Neuron (in vitro differentiated cells): ENCODE measurements around the gene ADAMTS2.
A peak's percentile ranks its signal among the peaks of the same experiment; 100 is the strongest.

Experiments used
- H2AFZ ChIP-seq: one replicate; pipeline ENCODE4 v1.6.1; 2013; ENCODE audit warnings: low read depth, mild to moderate bottlenecking, inconsistent platforms, low read length, moderate library complexity
- H3K27me3 ChIP-seq: one replicate; pipeline ENCODE4 v1.6.1; 2013; ENCODE audit warnings: low read length; ENCODE audit not compliant: insufficient read depth
- H3K36me3 ChIP-seq: one replicate; pipeline ENCODE4 v1.6.1; 2013; ENCODE audit warnings: low read length; ENCODE audit not compliant: insufficient read depth
- H3K4me1 ChIP-seq: one replicate; pipeline ENCODE4 v1.6.1; 2013; ENCODE audit warnings: low read length; ENCODE audit not compliant: insufficient read depth
- H3K4me3 ChIP-seq: 2 replicates; pipeline ENCODE4 v1.5.1; 2013; ENCODE audit warnings: mild to moderate bottlenecking, low read length, moderate library complexity
- H3K9me3 ChIP-seq: one replicate; pipeline ENCODE4 v1.6.1; 2013; ENCODE audit warnings: low read length

The ADAMTS2 gene

DNA sequence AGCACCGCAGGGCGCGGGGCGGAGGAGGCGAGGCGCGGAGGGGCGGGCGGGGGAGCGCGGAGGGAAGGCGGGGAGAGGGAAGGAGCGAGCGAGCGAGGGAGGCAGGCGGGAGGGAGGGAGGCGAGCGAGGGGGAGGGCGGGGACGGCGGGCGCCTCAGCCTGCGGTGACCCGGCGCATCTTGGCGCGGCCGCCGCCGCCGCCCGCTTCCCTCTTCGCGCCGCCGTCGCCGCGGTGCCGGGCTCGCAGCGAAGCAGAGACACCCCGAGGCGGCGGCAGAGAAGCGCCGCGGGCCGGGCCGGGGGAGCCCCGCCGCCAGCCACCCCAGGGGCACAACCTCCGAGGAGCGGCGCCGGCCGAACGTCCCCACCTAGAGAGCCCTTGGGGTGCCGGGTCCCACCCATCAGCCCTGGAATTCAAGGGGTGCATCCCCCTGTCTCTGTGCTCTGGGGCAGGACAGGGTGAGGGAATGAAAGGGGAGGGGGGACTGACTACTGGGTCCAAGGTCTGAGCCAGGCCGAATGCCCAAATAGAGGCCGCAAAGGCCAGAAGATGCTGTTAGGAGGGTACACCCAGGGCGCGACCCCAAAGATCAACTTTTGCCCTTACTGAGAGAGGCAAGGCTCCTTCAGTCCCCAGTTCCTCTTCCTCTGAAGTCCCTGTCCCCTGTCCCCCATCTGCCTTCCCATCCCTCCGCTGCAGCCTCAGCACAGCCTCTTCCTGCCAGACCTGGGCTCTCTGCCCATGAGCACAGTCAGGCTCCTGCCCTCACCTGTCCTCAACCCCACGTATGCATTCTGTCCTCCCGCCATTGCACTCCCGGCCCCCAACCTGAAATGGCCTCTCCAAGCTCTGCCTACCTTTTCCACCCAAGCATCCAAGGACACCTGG lies at the start of gene ADAMTS2:
TSS of gene ADAMTS2 (minus strand) at position 29 of the 889 bp plus-strand sequence. CDS start 133 bp downstream, outside the sequence.
- Histone ChIP-seq H2AFZ (peak within 1 kb of the TSS; percentile 65), H3K27me3 (peaks cover 60% of the 10 kb centered on the region), H3K36me3 (no peaks in the 10 kb centered on the region), H3K4me1 (peaks cover 7% of the 10 kb centered on the region), H3K4me3 (peak within 1 kb of the TSS; percentile 27), H3K9me3 (no peaks in the 10 kb centered on the region)

DNA sequence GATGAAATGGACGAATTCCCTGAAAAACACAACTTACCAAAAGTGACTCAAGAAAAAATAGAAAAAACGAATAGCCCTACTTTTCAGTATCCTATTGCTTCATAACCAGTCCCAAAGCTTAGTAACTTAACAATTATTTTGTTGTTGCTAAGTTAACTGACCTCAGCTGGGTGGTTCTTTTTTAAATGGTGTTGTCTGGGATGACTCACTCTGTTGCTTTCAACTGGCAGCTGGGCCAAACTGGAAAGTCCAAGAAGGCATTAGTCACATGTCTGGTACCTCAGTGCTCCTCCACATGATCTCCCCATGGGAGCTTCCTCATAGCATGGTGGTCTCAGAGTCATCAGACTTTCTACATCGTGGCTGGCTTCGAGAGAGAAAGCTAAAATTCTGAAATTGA lies 47.8 kb upstream of the ADAMTS2 start:
- Histone ChIP-seq H3K9me3 (peaks cover 4% of the 10 kb centered on the region), H3K36me3 (no peaks in the 10 kb centered on the region), H2AFZ (no peak overlapping the region), H3K4me3 (no peak overlapping the region), H3K4me1 (no peaks in the 10 kb centered on the region), H3K27me3 (no peaks in the 10 kb centered on the region)

DNA sequence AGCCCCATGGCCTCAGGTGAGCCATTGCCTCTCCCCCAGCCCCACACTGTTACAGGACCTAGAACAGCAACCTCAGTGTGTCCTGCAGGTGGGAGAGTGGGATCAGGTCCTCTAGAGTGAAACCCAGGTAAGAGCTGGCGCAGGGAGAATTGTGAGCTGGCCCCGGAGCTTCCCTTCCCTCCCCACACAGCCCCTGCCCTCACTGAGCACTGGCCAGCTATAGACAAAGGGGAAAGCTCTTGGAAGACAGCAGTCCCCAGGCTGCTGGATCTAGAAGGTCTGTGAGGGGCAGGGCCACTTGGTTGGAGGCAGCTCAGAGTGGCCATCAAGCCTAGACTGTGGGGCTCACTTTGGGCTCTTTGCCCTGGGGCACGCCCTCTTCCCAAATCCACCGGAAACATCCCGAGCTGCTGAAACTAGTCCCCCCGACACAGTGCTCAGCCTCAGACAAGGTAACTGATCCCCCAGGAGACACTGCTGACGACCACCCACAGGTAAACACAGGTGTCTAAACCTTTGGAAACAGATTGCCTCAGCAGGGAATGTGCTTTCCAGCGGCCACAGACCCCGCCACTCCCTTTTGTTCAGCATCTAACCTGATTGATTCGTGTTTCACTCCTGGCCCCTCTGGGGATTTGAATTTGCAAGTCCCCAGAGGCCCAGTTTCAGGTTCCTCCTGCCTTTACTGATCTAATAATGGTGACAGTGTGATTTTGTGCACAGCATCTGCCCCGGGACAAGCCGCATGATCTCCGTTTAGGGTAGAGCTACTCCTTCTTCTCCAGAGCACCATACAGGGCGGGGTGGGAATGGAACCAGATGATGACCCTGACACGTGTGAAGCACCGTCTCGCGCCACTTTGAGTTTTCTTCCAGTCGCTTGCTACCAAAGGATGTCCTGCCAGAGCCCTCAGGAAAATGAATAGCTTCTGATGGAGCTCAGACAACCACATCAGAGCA lies 42.2 kb upstream of the ADAMTS2 start:
- Histone ChIP-seq H3K4me1 (no peaks in the 10 kb centered on the region), H3K9me3 (peaks cover 1% of the 10 kb centered on the region), H3K27me3 (no peaks in the 10 kb centered on the region), H2AFZ (no peak overlapping the region), H3K36me3 (no peaks in the 10 kb centered on the region), H3K4me3 (no peak overlapping the region)

DNA sequence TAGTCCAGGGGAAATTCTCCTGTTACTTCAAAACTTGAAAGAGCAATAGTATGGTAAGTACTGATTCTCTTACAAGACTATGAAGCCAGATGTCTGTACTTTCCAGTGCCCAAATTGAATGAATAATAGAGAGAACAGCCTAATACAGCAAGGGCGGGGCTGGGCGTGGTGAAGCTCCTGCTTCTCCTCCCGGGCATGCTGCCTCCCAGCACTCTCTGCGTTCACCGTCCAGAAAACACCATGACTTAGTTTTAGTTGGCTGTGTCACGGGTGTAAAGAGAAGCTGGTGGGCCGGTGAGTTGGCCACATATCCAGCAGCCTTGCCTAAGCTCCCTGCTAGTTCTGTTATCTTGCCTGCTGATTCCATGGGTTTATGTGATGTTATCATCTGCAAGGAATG lies 40.7 kb upstream of the ADAMTS2 start:
- Histone ChIP-seq H3K9me3 (peaks cover 1% of the 10 kb centered on the region), H3K27me3 (no peaks in the 10 kb centered on the region), H3K36me3 (no peaks in the 10 kb centered on the region), H3K4me3 (no peak overlapping the region), H3K4me1 (no peaks in the 10 kb centered on the region), H2AFZ (no peak overlapping the region)

DNA sequence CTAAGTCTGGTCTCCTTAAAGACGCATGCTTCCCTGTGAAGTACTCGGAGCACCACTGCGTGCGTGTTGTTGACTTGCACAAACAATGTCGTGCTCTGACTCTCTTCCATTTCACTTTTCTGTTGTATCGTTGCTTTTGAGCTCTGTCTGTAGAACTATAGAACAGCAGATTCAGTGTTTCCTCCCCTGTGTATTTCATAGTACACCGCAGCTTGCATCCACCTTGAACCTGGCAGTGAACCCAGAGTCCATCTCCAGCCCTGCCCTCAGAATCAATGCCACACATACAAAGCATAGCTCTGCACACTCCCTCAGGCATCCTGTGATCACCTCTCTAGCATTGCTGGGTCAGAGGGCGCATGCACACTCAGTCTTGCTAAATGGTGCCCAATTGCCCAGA lies 37.2 kb upstream of the ADAMTS2 start:
- no peak overlapping the region for H2AFZ ChIP-seq
- no peaks in the 10 kb centered on the region for H3K27me3 ChIP-seq
- no peaks in the 10 kb centered on the region for H3K4me1 ChIP-seq
- no peaks in the 10 kb centered on the region for H3K9me3 ChIP-seq
- no peaks in the 10 kb centered on the region for H3K36me3 ChIP-seq
- no peak overlapping the region for H3K4me3 ChIP-seq

DNA sequence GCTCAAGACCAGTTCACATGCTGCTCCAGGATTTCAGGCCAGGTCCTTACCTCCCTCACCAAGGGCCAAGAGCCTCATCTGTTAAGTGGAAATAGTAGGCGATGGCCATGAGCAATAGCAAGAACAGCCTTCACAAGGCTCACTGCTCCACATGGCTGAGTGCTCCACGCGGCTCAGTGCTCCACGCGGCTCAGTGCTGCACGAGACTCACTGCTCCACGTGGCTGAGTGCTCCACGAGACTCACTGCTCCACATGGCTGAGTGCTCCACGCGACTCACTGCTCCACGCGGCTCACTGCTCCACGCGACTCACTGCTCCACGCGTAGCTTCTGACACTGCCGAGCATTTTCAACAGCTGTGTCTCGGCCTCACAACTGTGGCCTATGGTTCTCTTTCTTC lies 36.4 kb upstream of the ADAMTS2 start:
- H3K4me3 ChIP-seq = no peak overlapping the region
- no peak overlapping the region for H2AFZ ChIP-seq
- no peaks in the 10 kb centered on the region for H3K36me3 ChIP-seq
- no peaks in the 10 kb centered on the region for H3K27me3 ChIP-seq
- H3K9me3 ChIP-seq = no peaks in the 10 kb centered on the region
- no peaks in the 10 kb centered on the region for H3K4me1 ChIP-seq

DNA sequence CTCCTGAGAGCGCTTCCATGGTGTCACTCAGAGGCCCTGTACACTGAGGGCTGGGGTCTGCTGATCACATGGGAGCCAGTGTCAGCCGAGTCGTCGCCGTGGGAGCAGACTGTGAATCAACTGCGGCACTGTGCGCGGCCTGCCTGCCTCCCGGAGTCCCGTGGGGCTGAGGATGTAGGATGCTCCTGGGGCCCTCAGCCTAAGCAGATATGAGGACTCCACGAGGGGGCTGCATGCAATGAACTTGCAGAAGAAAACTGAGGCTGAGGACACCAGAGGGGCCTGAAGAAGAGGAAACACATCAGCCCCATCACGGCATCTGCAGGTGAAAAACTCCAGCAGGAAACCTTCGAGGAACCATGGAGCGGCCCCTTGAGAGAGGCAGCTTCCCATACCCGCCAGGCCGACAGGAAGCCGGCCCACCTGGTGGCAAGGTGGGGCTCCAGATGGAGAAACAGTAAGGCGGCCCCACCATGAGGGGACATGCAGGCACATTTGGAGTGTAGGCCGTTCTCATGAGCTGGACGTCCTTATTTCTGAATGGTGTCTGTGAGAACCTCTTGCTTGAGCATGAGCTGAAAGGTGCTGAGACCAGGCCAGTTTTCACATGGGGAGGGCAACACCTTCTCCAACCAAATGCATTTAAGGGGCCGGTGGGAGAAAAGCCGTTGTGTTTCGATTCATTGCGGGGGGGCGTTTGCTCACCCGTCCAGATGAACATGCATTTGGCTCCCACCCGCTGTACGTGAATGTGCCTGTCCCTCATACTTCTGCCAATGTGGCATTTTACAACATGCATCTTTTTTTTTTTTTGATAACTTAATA lies 35.2 kb upstream of the ADAMTS2 start:
- Histone ChIP-seq H3K36me3 (no peaks in the 10 kb centered on the region), H3K27me3 (no peaks in the 10 kb centered on the region), H2AFZ (no peak overlapping the region), H3K4me3 (no peak overlapping the region), H3K4me1 (no peaks in the 10 kb centered on the region), H3K9me3 (no peaks in the 10 kb centered on the region)

DNA sequence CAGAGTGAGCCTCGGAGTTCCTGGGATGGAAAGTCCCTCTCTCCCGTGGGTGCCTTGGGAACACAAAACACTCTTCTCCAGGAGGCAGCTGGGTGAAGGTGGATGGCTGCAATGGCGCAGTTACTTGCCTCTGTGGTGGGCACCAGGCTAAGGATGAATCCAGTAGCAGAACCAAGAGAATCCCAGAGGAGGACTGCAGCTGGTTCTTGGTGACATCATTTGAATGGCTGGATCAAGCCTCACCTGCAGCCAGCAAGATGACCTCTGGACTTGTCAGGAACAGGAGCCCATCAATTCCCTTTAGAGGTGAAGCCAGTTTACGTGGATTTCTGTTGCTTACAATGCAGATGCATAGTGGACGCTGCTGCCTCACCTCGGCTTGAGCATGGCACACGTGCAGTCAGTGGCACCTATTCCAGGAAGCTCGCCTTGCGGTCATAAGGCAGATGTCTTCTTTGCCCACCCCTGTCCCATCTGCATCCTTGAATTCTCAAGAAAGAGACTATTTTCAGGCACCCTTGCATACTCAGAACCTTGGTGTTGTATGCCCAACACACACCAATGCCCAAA lies 34.1 kb upstream of the ADAMTS2 start:
- H3K9me3 ChIP-seq = no peaks in the 10 kb centered on the region
- no peaks in the 10 kb centered on the region for H3K4me1 ChIP-seq
- H2AFZ ChIP-seq = no peak overlapping the region
- H3K27me3 ChIP-seq = no peaks in the 10 kb centered on the region
- H3K36me3 ChIP-seq = no peaks in the 10 kb centered on the region
- no peak overlapping the region for H3K4me3 ChIP-seq

DNA sequence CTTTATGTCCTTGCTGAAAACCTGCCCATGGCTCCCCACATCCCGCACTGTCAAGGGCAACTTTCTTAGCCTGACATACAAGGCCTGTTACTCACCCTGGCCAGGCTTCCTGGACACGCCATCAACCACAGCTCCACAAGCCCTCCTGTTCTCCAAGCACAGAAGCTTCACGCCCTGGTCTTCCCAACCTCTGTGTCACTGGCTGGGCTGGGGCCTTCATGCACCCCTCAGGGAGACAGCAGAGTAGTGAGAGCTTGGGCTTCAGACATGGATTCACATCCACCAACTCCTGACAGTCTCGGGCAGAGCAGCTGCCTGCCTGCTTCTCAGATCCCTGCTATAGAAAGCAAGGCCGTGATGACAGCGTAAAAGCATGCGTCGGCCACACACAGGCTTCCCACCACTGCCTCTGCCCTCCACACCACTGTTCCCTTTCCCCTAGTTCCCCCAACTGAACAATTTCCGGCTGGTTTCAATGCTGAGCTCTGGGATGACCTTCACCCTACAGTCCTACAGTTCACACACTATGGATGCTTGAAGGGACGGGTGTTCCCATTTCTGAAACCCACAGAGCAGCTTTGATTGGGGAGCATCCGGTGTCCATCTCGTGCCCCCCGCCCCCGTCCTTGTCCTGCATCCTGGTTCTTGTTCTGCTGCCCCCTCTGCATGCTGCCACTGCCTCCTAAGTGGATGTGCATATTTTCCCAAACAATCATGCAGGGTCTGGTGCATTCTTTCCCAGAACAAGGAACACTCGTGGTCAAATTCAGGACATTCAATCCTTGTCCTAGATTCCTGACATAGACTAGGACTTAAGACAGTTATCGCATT lies 33.4 kb upstream of the ADAMTS2 start:
- Histone ChIP-seq H3K36me3 (no peaks in the 10 kb centered on the region), H3K4me3 (no peak overlapping the region), H3K4me1 (no peaks in the 10 kb centered on the region), H2AFZ (no peak overlapping the region), H3K27me3 (no peaks in the 10 kb centered on the region), H3K9me3 (no peaks in the 10 kb centered on the region)

DNA sequence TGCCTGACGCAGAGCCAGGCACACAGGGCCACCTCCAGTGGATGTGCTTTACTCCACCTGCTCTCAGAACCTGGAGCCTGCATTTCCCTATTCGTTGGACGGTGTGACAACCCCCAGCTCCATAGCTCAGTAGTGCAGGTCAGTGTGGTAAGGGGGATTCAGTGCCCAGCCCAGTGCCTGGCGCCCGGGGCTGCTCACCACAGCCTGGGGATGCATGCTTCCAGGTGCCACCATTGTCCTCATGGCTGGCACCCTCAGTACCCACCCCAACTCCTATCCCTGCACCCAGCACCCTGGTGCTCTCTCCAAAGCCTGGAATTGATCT lies 32.8 kb upstream of the ADAMTS2 start:
- H3K4me3 ChIP-seq = no peak overlapping the region
- H3K9me3 ChIP-seq = no peaks in the 10 kb centered on the region
- H3K27me3 ChIP-seq = no peaks in the 10 kb centered on the region
- H3K36me3 ChIP-seq = no peaks in the 10 kb centered on the region
- no peaks in the 10 kb centered on the region for H3K4me1 ChIP-seq
- no peak overlapping the region for H2AFZ ChIP-seq

DNA sequence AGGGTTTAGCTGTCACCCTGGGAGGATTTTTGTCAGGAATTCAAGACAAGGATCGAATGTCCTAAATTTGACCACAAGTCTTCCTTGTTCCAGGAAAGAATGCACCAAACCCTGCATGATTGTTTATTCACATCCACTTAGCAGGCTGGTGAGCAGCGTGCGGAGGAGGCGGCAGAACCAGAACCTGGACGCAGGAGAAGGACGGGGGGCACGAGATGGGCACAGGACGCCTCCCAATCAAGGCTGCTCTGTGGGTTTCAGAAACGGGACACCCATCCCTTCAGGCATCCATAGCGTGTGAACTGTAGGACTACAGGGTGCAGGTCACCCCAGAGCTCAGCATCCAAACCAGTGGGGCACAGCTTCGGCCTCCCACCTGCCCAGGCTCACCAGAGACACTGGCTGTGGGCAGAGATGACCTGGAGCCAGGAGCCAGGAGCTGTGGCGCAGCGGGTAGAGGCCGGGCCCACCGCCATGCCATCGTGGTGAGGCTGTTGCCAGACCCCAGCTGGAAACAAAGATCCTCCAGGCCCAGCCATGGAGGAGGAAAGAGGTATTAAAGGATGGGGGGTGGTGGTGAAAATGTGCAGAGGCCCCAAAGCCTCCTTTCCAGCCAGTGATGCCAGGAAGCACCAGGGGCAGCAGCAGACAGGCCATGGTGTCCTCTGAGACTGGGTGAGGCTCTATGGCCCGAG lies 32.3 kb upstream of the ADAMTS2 start:
- H3K36me3 ChIP-seq = no peaks in the 10 kb centered on the region
- no peaks in the 10 kb centered on the region for H3K4me1 ChIP-seq
- no peak overlapping the region for H3K4me3 ChIP-seq
- H3K27me3 ChIP-seq = no peaks in the 10 kb centered on the region
- H2AFZ ChIP-seq = no peak overlapping the region
- no peaks in the 10 kb centered on the region for H3K9me3 ChIP-seq
